Raji (cell line): ENCODE data around the gene INSIG1.

Experiments used
- POLR2A ChIP-seq: IDR thresholded peaks from 2 replicates; pipeline ENCODE4 v1.6.1; 2011; ENCODE audit warnings: low read depth, low read length, control low read depth; ENCODE audit not compliant: insufficient read depth

Gene INSIG1

DNA sequence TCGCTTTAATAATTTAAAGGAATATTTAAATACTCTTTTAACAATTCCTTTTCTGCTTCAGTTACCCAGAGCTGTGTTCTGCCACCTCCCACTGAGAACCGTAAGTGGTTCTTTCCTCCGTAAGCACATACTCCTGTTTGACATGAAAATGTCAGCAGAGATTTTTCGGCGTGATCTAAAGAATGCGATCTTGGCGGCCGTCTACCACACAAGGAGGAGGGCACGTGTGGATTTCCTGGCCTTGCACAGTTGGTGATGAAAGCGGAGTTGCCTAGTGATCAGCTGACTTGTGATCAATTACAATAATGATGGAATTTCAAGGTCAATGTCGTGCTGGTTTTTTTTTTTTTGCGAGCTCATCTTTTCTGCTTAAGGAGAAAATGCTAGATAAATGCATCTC lies 35.6 kb upstream of the INSIG1 start:
- TF ChIP-seq POLR2A = no peak

GRCh38 chr7:155263051-155263450 lies 34.6 kb upstream of the INSIG1 start:
- no peak for TF ChIP-seq POLR2A

- TF ChIP-seq POLR2A = no peak
Observed at GRCh38 chr7:155263581-155264143, 34.0 kb upstream of the INSIG1 start.

- TF ChIP-seq POLR2A = no peak
Observed at GRCh38 chr7:155265144-155265543, 32.5 kb upstream of the INSIG1 start.

- no peak for TF ChIP-seq POLR2A
Observed at GRCh38 chr7:155265961-155266360, 31.7 kb upstream of the INSIG1 start.

DNA sequence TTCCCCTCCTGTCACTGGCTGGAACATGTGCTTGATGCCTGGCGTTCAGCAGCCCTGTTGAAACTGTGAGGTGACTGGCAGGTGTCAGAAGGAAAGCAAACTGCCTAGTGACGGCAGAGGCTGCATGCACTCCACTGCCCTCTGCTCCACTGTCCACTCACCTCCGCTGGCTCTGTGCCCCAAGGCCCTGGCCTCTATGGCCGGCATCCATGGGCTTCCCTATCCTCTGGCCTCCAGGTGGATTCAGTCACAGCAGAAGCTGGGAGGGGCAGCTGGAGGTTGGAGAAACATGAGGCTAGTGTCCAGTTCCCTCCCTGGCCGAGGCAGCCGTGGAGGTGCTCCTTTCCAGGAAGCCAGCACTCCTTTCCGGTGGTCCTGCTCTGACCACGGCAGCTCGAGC lies 31.2 kb upstream of the INSIG1 start:
- TF ChIP-seq POLR2A = no peak

- TF ChIP-seq POLR2A = no peak
Observed at GRCh38 chr7:155267023-155267422, 30.7 kb upstream of the INSIG1 start.

- TF ChIP-seq POLR2A = no peak
Observed at GRCh38 chr7:155267436-155267835, 30.2 kb upstream of the INSIG1 start.

- TF ChIP-seq POLR2A = no peak
Observed at GRCh38 chr7:155268211-155268610, 29.5 kb upstream of the INSIG1 start.

DNA sequence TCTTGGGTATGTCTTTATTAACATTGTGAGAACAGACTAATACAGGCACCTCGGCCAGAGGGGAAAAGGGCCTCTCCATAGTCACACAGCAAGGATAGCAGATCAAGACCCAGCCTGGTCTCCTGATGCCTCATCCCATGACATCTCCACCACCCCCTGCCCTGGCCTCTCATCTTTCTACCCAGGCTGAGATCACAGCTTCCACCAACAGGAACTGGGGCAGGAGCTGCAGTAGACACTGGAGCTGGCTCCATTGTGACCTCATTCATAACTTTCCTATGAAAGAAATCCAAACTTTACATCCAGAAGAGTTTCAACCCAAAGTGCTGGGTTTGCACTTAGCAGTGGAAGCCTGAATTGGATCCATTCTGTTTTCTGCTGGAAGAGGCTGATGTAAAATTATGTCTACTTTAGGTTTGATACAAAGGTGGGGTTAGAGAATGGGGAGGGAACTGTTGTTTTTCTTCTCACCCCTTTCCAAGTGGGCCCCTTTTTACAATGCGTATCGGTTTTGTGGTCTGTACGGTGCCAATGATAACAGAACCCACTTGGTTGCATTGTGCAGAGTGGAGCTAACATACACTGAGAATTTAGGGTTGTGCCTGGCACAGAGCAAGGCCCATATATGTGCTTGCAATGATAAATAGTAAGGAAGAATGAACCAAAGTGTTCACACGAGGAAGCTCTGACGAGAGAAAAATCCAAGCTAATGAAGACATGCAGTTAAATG lies 28.6 kb upstream of the INSIG1 start:
- TF ChIP-seq POLR2A = no peak

GRCh38 chr7:155269766-155270585 lies 27.7 kb upstream of the INSIG1 start:
- TF ChIP-seq POLR2A = no peak

DNA sequence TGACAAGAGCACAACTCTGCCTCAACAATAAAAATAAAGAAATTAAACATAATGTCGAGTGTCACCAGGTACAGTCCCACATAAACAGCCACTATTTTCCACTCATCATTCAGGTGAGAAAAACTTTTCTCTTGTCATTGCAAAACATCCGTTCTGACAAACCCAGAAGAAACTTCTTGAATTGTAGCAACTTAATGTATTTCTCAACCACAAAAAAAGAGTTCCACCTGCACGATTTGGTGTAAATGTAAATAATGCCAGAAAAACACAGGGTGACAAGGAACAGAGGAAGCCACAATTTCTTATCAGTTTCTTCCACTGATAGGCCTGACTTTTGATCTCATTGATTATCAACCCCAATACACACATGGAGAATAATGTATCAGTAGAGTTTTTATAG lies 26.8 kb upstream of the INSIG1 start:
- TF ChIP-seq POLR2A = no peak

DNA sequence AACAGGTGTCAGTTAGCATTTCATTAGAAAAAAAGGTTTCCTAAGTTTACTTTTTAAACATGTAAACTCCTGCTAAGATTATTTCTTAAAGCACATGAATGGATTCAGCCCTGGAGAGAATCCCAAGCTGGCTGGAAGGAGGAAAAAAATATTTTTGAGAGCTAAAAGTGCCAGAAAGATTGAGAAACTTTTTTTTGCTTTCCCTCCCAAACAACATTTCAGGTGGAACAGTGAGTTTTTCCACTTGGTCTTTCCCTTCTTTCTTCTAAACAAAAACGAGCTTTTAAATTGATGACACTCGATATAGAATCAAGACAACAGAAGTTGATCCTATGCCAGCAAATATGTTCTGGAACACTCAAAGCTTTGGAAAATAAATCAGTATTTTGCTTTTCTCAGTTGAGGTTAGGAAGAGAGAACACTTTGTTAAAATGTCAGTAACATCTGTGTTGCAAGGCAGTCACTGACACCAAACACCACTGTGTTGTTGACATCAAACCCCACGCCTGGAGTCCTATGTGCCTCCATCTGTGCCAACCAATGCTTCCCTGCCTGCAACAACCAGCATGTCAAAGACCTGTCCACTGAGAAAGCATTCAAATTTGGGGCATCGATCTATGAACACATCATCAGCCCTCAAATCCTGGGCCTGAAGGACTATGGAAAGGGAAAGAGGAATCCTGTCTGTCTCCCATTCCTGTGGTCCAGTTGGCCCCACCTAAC lies 22.9 kb upstream of the INSIG1 start:
- no peak for TF ChIP-seq POLR2A

GRCh38 chr7:155276042-155276799 lies 21.5 kb upstream of the INSIG1 start:
- no peak for TF ChIP-seq POLR2A
